ENCODE results near the gene ARV1. TPM values are rescaled to one million over a fixed set of nuclear protein-coding genes. Genes with fewer than 3 reads are reported as not detected.

The ARV1 gene
- total and polyA plus RNA-seq, 2 donors (not counting 1 experiment from before 2014, with no cell fraction given) = 16.8 to 38.7 TPM

- Histone ChIP-seq H3K4me3 (replicated peaks in 1 of 4; ENCODE audit: control extremely low read depth in 1 of 4, insufficient read depth in 1 of 4, low read depth in 3 of 4, low read length in 4 of 4) (no peak overlapping the region), H3K9me3 (ENCODE audit: control insufficient read depth, insufficient read depth, low read depth, low read length) (no peaks in the 10 kb centered on the region), H3K27me3 (ENCODE audit: control insufficient read depth, insufficient read depth, low read length) (no peaks in the 10 kb centered on the region), H3K79me2 (ENCODE audit: control insufficient read depth, insufficient read depth, low read length) (no peaks in the 10 kb centered on the region), H3K4me2 (ENCODE audit: extremely low read depth, insufficient read depth, low read length) (no peak overlapping the region), H3K36me3 (ENCODE audit: control insufficient read depth, insufficient read depth, low read length) (peaks cover 11% of the 10 kb centered on the region), H3K27ac (ENCODE audit: insufficient read depth, low read length) (no peak overlapping the region), H4K20me1 (ENCODE audit: control insufficient read depth, extremely low read depth, insufficient read depth, low read length) (no peaks in the 10 kb centered on the region), H3K4me1 (ENCODE audit: control insufficient read depth, extremely low read depth, insufficient read depth, low read length) (no peaks in the 10 kb centered on the region), H3K9ac (ENCODE audit: insufficient read depth, low read length) (no peak overlapping the region), H2AFZ (ENCODE audit: low read length) (no peak overlapping the region)
- no peak for TF ChIP-seq EZH2 (IDR thresholded peaks at IDR 0.05; ENCODE audit: low read length, missing control alignments)
- TF ChIP-seq, protein P1, sequence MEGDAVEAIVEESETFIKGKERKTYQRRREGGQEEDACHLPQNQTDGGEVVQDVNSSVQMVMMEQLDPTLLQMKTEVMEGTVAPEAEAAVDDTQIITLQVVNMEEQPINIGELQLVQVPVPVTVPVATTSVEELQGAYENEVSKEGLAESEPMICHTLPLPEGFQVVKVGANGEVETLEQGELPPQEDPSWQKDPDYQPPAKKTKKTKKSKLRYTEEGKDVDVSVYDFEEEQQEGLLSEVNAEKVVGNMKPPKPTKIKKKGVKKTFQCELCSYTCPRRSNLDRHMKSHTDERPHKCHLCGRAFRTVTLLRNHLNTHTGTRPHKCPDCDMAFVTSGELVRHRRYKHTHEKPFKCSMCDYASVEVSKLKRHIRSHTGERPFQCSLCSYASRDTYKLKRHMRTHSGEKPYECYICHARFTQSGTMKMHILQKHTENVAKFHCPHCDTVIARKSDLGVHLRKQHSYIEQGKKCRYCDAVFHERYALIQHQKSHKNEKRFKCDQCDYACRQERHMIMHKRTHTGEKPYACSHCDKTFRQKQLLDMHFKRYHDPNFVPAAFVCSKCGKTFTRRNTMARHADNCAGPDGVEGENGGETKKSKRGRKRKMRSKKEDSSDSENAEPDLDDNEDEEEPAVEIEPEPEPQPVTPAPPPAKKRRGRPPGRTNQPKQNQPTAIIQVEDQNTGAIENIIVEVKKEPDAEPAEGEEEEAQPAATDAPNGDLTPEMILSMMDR (conservative IDR thresholded peaks at IDR 0.05 in 1 of 2, IDR thresholded peaks at IDR 0.05 in 1 of 2; ENCODE audit: low read depth in 1 of 2, low read length in 2 of 2) = no peak
- no peak for DNase-seq (ENCODE audit: low read depth in 2 of 2)
These were observed 16.0 kb downstream of the ARV1 start for GRCh38 chr1:230994860-230995259.

- no peak for TF ChIP-seq EZH2 (IDR thresholded peaks at IDR 0.05; ENCODE audit: low read length, missing control alignments)
- TF ChIP-seq, protein P1 (conservative IDR thresholded peaks at IDR 0.05 in 1 of 2, IDR thresholded peaks at IDR 0.05 in 1 of 2; ENCODE audit: low read depth in 1 of 2, low read length in 2 of 2) = no peak
- H3K9me3 ChIP-seq (ENCODE audit: control insufficient read depth, insufficient read depth, low read depth, low read length) = no peaks in the 10 kb centered on the region
These were observed 21.3 kb downstream of the ARV1 start for GRCh38 chr1:231000201-231000600.

GRCh38 chr1:231000639-231001038 is 21.7 kb downstream of the ARV1 start:
- Histone ChIP-seq H3K27ac (ENCODE audit: insufficient read depth, low read length) (no peak overlapping the region), H3K4me3 (replicated peaks in 1 of 4; ENCODE audit: control extremely low read depth in 1 of 4, insufficient read depth in 1 of 4, low read depth in 3 of 4, low read length in 4 of 4) (no peak overlapping the region), H3K36me3 (ENCODE audit: control insufficient read depth, insufficient read depth, low read length) (peaks cover 17% of the 10 kb centered on the region), H3K4me1 (ENCODE audit: control insufficient read depth, extremely low read depth, insufficient read depth, low read length) (no peaks in the 10 kb centered on the region), H3K4me2 (ENCODE audit: extremely low read depth, insufficient read depth, low read length) (no peak overlapping the region), H3K9me3 (ENCODE audit: control insufficient read depth, insufficient read depth, low read depth, low read length) (no peaks in the 10 kb centered on the region), H3K79me2 (ENCODE audit: control insufficient read depth, insufficient read depth, low read length) (no peaks in the 10 kb centered on the region), H2AFZ (ENCODE audit: low read length) (no peak overlapping the region), H4K20me1 (ENCODE audit: control insufficient read depth, extremely low read depth, insufficient read depth, low read length) (no peaks in the 10 kb centered on the region), H3K9ac (ENCODE audit: insufficient read depth, low read length) (no peak overlapping the region), H3K27me3 (ENCODE audit: control insufficient read depth, insufficient read depth, low read length) (no peaks in the 10 kb centered on the region)
- TF ChIP-seq, protein P1 (conservative IDR thresholded peaks at IDR 0.05 in 1 of 2, IDR thresholded peaks at IDR 0.05 in 1 of 2; ENCODE audit: low read depth in 1 of 2, low read length in 2 of 2) = no peak
- TF ChIP-seq EZH2 (IDR thresholded peaks at IDR 0.05; ENCODE audit: low read length, missing control alignments) = no peak
- no peak for DNase-seq (ENCODE audit: low read depth in 2 of 2)

More at GRCh38 chr1:231000201-231000600, 21.3 kb downstream of the ARV1 start:
- Histone ChIP-seq H2AFZ (ENCODE audit: low read length) (no peak overlapping the region), H4K20me1 (ENCODE audit: control insufficient read depth, extremely low read depth, insufficient read depth, low read length) (no peaks in the 10 kb centered on the region), H3K4me3 (replicated peaks in 1 of 4; ENCODE audit: control extremely low read depth in 1 of 4, insufficient read depth in 1 of 4, low read depth in 3 of 4, low read length in 4 of 4) (no peak overlapping the region), H3K4me1 (ENCODE audit: control insufficient read depth, extremely low read depth, insufficient read depth, low read length) (no peaks in the 10 kb centered on the region), H3K9ac (ENCODE audit: insufficient read depth, low read length) (no peak overlapping the region), H3K27me3 (ENCODE audit: control insufficient read depth, insufficient read depth, low read length) (no peaks in the 10 kb centered on the region), H3K36me3 (ENCODE audit: control insufficient read depth, insufficient read depth, low read length) (peaks cover 17% of the 10 kb centered on the region), H3K4me2 (ENCODE audit: extremely low read depth, insufficient read depth, low read length) (no peak overlapping the region), H3K79me2 (ENCODE audit: control insufficient read depth, insufficient read depth, low read length) (no peaks in the 10 kb centered on the region), H3K27ac (ENCODE audit: insufficient read depth, low read length) (no peak overlapping the region)
- DNase-seq (ENCODE audit: low read depth in 2 of 2) = no peak
